NCI-H1694 treated with DMSO at 0.1 percent for 48 hours (cell line): ENCODE measurements around the gene HNF1A.

Experiments used
- DNase-seq: peaks from one replicate; lab custom pipeline; 2025; lab: John Stamatoyannopoulos, UW

Gene HNF1A

DNA sequence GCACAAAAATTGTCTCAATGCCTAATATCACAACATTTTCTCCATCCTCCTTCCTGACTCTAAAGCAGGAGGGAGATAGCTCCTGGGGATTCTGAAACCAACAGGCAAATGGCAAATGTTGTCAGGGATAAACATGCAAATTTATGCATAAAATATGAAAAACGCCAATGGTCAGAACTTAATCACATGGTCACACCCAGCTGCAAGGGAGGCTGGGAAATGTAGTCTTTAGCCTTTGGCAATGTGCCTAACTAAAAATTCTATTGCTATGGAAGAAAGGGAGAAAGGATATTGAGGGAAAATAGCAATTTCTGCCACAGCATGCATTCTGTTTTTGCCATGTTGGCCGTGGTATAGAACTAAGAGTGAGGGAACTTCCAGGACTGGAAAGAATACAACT is 72.4 kb downstream of the HNF1A start:
- DNase-seq: no peak
